GM19328 (cell line): ENCODE data around the gene PTK6.
A peak's percentile ranks its signal among the peaks of the same experiment; 100 is the strongest.

Source experiments
- ATAC-seq: cut with Tn5 transposase; IDR thresholded peaks from one replicate; pipeline ENCODE4 v1.9.1; 2021; ENCODE audit warnings: mild to moderate bottlenecking, moderate library complexity; ENCODE audit not compliant: unreplicated experiment

The PTK6 gene

DNA sequence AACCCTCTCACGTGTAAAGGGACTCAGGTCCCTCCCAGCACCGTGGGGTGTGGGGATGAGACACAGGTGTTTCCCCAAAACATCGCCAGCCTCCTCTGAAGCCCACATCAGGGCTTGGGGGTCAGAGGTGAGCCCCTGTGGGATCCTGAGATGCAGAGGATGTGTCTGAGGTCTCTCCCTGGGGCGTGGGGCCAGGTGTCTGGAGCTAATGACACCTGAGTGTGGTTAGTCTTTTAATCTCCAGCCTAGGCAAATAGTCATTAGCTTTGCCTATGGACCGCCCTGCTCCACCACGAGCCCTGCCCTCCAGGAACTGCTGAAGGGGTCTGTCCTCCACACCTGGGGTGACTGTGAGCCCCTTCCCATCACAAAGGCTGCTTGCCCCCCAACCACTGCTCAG is 8.6 kb upstream of the PTK6 start:
- no peak for ATAC-seq

DNA sequence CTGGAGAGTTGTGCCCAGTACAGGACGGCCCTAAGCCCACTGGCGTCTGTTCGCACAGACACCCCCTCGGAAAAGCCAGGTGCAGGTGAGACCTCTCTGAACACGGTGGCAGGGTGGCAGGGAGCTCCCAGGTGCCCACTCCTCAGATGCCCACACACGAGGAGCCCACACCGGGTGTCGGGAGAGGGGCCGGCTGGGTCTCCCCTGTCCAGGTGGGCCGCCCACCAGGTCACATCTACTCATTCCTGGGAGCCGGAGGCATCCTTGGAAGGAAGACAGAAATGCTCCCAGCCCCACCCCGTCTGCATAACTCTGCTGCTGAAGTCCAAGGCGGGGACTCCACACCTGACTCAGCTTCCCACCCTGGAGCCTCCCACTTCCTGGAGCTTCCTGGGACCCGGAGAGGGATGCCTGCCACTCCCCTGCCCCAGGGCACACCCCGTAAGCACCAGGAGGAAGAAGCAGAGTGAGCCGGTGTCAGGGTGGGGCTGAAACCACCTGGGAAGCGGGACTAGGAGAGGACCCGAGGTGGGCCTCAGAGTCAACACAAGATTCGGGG is 7.9 kb upstream of the PTK6 start:
- ATAC-seq, result no peak

DNA sequence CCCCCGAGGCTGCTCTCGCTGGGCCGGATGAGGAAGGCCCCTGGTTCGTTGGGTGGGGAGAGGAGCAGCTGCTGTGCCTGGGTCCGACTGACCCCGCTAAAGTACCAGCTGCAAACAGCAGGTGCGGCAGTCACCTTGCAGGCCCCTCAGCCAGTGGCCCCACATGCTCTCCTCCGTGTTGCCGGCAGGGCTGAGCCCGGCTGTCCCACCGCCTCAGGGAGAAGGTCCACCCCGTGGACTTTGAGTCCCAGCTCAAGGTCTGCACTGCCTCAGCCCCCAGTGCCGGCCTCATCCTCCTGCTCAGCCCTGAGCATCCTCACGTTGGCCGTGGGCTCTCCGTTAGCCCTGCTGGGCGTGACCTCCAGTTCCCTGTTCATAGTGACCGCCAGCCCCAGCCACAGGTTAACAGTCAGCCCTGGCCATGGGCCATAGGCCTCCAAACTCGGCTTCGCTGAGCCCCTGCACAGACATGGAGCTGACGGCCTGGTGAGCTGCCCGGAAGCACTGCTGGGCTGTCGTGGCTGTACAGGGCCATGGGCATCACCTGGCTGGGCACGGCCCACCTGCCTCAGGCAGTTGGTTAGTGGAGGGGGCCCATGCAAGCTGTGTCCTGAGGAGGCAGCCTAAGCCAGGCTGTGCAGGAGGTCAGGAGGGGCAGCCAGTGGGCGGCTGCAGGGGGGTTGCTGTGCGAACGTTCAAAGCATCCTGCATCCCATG is 7.2 kb upstream of the PTK6 start:
- no peak for ATAC-seq

DNA sequence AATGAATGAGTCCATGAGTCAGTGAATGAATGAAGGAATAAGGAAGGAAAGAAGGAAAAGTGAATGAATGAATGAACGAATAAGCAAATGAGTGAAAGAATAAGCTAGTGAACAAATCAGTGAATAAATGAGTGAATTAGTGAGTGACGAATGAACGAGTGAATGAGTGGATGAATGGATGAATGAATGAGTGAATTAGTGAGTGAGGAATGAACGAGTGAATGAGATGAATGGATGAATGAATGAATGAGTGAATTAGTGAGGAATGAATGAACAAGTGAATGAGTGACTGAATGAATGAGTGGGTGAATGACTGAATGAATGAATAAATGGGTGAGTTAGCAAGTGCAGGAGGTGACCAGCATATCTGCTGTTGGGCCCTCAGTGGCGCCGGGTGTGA is 6.6 kb upstream of the PTK6 start:
- no peak for ATAC-seq

GRCh38 chr20:63543131-63543530 is 6.0 kb upstream of the PTK6 start:
- ATAC-seq, result no peak

DNA sequence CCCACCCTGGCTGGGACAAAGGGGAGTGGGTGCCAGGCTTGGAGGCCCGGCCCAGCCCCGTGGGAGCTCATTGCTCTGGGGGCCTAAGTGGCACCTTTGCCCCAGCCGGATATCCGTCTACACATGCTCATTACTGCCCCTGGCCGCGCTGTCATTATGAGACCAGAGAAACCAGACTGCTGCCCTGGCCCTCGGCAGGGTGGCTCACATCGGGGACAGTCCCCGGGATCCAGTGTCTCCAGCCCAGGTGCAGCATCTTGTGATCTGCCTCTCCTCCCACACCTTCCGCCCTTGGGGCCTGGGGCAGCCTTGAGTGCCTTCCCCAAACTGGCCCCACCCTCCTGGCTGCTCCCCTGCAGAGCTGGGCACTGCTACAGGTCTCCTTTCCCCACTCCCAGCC is 5.5 kb upstream of the PTK6 start:
- ATAC-seq, result no peak

DNA sequence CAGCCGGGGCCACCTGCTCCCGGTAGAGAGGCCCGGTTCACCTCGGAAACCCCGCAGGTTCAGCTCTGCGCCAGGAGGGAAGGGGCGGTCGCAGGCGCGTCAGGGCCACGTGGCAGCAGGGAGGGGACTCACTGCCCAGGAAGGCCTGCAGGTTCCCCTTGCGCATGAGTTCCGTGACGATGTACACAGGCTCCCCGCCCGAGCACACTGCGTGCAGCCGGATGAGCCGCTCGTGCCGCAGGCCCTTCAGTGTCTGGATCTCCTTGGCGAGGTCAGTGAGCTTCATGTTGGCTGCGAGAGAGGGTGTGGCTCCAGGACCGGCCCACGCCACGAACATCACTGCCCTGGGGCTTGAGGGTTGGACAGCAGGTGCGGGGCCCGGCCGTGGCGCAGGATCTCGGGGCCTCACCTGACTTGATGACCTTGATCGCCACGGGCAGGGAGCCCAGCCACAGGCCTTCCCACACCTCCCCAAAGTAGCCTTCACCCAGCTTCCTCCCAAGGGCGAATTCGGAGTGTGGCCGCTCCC is 4.9 kb upstream of the PTK6 start:
- ATAC-seq, result no peak

DNA sequence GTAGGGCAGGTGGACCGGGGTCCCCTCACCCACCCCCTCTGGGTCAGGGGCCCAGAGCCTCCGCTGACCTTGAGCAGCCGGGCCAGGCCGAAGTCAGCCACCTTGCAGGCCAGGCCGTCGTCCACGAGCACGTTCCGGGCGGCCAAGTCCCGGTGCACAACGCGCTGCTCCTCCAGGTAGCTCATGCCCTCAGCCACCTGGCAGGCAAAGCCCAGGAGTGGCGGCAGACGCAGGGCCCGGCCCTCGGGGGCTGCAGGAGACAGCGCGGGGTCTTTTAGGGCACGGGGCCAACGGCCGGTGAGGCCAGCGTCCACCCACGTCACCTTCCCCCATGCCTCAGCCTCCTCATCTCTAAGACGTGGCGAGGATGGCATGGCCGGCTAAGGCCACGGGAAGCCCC is 4.2 kb upstream of the PTK6 start:
- no peak for ATAC-seq

DNA sequence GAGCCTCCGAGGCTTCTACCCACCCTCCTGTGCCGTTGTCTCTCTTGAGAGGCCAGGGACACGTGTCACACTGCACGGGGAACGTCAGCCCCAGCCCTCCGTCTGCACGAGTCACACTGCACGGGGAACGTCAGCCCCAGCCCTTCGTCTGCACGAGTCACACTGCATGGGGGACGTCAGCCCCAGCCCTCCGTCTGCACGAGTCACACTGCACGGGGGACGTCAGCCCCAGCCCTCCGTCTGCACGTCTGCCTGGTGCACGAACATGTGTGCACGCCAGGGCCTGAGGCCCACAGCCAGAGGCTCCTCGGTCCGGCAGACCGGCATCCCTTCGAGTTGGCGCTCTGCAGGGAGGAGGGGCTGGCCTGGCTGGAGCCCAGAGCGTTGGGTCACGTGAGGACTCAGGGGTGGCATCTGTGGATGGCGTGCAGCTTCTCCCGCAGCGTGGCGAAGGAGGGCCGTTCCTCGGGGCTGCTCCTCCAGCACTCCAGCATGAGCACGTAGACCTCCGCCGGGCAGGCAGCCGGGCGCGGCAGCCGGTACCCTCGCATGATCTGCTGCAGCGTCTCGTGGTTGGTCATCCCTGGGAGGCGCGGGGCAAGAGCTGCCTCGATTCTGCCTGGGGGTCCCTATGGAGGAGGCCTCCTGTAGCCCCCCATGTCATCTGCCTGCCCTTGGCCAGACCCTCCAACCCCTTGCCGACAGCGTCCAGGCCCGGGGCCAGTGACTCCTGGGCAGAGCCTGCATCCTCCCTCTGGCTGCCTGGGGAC is 3.4 kb upstream of the PTK6 start:
- no peak for ATAC-seq

DNA sequence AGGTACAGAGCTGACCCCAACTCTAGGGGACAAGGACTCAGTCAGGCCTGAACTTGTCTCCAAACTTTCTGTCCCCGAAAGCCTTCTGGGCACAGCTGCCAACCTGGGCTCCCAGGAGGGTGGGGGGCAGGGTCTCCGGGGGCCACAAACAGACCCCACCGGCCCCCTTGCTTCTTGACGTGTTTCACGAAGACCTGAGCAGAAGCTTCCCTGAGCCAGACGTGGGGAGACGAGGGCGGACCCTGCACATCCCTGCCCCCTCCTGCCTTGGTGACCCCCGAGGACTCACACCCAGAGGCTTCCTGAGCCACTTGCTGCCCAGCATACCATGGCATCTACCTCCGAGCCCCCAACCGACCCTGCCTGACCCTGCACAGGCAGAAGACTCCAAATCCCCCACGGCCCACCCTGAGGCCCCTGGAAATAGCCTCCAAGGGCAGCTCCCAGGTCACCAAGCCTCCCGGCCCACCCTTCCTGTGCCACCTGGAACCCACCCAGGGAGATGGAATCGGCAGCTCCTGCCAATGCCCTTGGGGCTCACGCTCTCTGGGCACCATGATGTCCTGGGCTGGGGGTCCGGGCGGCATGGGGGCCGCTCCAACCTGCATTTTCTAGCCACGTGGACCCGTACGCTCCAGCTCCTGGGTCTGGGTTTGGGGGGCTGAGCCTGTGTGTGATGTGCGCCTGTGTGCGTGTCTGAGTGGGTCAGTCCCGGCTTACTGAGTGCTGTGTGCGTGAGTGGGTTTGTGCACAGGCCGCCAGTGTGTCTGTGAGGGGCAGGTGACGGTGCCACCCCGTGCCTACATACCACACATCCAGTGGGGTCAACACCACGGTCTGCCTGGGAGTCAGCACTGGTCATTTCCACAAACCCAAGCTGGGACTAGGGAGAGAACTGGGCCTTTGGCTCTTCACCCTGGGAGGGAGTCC is 2.5 kb upstream of the PTK6 start:
- ATAC-seq, result no peak

DNA sequence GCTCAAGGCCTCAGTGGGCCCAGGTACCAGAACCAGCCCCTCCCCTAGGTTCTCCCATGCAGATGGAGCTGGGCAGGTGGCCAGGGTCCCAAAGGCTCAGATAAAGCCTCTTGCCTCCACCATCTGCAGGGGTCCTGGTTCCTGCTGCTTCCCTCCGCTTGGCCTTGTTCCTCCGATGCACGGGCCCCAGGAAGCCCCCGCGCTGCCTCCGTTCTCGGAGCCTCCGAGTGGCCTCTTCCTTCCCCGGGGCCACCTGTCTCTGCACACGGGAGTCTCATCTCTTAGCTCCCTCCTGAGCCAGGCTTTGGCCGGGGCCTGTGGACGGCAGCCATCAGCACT is 1.9 kb upstream of the PTK6 start:
- no peak for ATAC-seq

DNA sequence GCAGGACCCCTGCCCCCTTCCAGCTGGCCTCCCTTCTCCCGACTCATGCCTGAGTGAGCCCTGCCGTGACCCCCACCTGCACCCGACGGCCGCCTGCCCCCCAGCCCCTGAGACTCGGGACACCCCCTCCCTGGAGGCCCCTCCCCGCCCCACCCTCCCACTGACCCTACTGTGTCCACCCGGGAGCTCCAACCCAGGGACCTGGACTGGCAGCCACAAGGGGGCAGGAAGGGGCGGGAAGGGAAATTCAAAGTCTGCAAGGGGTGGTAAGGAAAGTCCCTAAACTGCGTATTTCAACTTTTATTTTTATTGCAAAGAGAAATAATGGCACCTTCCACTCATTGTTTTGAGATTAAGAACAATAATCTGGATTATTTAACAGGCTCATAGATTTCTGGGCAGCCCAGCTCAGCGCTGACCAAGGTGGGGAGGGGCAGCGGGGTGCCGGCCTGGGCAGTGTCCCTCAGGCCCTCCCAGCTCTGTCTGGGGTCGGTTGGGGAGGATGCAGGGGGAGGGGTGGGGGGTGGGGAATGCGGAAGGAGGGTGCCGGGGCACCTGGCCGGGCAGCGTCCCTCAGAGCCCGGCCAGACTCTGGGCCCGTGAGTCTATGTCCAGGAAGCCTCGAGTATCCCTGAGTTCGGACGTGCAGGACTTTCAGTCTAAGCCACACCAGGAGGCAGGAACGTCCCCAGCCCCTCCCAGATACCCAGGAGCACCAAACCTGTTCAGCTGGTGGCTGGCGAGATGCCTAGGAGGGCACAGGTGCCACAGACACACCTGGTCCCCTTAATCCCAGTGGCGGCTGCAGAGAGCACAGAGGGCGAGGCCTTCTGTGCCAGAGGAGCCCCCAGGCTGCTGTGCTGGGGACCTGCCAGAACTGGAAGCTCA is 1.3 kb upstream of the PTK6 start:
- ATAC-seq, result no peak

DNA sequence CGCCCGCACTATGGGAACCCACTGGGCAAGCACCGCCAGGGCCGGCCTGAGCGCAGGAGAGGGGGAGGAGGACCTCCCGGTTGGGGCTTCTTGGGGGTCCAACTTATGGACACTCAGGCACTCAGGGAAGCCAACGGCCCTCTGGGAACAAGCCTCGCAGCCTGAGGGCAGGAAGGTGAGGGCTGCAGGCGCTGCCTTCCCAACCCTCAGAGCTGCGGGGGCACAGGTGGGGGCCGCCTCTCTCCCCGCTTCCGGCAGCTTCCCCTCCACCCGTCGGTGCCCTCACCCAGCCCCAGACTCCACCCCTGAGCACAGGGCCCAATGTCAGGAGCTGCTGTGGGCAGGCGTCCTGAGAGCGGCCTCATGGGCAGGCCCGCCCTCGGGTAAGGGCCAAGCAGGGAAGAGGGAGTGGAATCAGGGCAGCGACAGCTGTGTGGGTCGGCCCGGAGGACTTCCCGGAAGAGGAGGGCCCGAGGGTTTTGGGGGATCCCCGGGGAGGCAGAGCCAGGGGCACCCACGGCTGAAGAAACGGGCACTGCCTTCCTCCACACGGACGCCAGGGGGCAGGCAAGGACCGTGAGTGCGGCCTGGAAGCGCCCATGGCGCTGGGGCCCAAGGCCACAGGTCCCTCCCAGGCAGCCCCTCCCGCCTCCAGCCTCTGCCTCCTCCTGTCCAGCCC is 488 bp upstream of the PTK6 start:
- ATAC-seq, result peak; percentile 73

DNA sequence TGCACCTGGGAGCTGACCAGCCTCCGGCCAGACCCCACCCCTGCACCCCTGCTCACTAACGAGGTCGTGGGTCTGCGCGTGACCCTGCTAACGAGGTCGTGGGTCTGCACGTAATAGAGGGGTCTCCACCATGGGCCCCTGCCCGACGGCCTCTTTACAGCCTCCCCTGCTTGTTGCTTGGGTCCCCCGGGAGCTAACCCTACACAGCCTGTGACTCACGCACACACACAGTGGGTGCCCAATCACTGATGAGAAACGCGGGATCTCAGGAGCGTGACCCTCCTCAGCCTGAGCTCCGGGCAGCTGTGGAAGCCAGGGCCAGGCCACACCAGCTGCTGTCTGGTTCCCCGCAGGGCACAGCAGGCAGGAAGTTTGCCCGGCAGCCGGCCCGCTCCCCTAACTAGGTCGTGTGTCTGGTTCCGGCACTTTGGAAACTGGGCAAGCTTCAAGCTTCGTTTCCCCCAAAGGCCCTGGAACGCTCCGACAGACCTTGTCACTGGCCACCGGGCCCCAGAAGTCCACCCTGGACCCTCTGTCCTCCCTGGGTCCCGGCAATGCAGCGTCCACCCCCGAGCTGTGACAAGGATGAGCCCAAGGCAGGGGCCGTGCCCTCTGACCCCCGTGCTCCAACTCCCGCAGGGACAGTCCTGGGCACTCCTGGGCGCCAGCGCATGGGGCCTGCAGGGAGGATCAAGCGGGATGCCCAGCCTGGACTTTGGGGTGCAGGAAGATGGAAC is 767 bp downstream of the PTK6 start:
- no peak for ATAC-seq

DNA sequence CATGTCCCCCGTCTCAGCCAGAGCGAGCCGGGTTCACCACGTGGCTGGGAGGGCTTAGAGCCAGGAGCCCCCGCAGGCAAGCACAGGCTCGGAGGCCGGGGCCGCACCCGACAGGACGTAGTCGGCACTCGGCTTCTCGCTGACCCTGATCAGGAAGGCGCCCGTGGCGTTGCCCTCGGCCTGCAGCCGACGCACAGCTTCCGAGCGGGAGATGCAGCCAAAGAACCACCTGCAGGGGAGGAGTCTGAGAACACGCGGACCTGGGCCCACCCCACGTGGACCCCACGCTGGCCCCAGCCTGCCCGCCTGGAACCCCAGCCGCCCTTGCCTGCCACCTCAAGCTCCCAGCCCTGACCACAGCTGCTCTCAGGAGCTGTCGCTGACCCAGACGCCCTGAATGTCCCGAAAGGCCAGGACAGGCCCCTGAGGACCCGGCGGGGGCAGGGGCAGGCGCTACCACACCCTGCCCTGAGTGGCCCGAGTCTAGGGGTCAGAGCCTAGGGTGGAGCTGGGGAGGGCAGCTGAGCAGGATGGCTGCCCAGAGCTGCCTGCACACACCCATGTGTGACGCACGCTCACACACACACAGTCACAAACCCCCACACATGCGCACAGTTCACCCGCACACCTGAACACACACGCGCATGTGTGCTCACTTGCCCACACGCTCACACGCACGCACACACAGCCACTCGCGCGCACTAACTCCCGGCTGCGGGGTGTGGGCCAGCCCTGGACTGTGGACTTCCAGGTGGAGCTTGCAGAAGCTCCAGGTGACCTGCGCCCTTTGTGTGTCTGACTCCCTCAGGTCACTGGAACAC is 2.1 kb downstream of the PTK6 start:
- ATAC-seq, result no peak

GRCh38 chr20:63534427-63534830 is 2.7 kb downstream of the PTK6 start:
- no peak for ATAC-seq

DNA sequence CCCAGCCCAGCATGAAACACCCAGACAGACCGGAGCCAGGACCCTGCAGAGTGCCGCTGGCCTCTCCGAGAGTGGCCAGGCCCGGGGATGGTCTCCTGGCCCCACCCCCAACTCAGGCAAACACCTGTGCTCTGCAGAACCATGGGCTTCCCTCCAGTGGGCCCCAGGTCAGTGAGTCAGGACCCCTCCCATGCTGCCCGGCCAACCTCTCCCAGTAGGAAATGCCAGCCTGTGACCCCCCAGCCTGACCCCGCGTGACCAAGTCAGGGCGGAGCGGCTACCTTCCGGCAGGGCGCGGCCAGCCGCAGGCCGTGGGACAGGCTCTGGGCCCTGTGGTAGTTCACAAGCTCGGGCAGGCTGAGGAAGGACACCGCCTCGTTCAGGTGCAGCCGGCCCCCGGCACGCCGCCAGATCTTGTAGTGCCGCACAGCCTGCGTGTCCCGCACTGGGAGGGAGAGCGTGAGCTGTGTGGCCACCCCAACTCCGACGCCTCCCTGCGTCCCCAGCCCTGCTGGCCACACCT is 3.2 kb downstream of the PTK6 start:
- ATAC-seq, result no peak

- ATAC-seq, result no peak
Observed at GRCh38 chr20:63533388-63533787, 3.8 kb downstream of the PTK6 start.
